A673 (cell line): ENCODE data around the gene ADAMTS6. TPM values are rescaled to one million over a fixed set of nuclear protein-coding genes. Genes with fewer than 3 reads are reported as not detected.

Experiments used
- BruUV-seq: library from RNA; stranded (reverse); fragments of 400-500 nt; replicated peaks from 2 replicates; lab custom pipeline; 2021; lab: Mats Ljungman, UMichigan
- CTCF ChIA-PET: fragments of 300-600 bp; sonication (Branson Sonifier 250); formaldehyde crosslinking; loops from one replicate; lab custom pipeline; 2022; ENCODE audit warnings: antibody characterized with exemption; lab: Charles Lee
- POLR2A ChIA-PET: fragments of 300-600 bp; sonication (Branson Sonifier 250); formaldehyde crosslinking; loops from one replicate; lab custom pipeline; 2022; ENCODE audit warnings: antibody characterized with exemption; ENCODE audit not compliant: low non-redundant PET; lab: Charles Lee
- DNase-seq: peaks from one replicate; pipeline ENCODE4 v3.0.0-alpha.2; 2015; ENCODE audit warnings: low spot score
- H3K27ac ChIP-seq: fragments of 200-600 bp; sonication (generic); 2 replicates; pipeline ENCODE4 v1.5.1; 2016; ENCODE audit warnings: mixed run types, low read depth, mild to moderate bottlenecking, mixed read lengths, antibody characterized with exemption, low read length; ENCODE audit not compliant: poor library complexity, severe bottlenecking
- H3K27me3 ChIP-seq: fragments of 200-600 bp; sonication (generic); replicated peaks from 2 replicates; pipeline ENCODE4 v1.6.1; 2017; ENCODE audit warnings: mixed run types, low read depth, mild to moderate bottlenecking, mixed read lengths, antibody characterized with exemption, low read length; ENCODE audit not compliant: insufficient read depth, poor library complexity
- H3K36me3 ChIP-seq: fragments of 200-600 bp; sonication (generic); 2 replicates; pipeline ENCODE4 v1.6.1; 2016; ENCODE audit warnings: mixed run types, mild to moderate bottlenecking, mixed read lengths, antibody characterized with exemption, low read length; ENCODE audit not compliant: insufficient read depth, poor library complexity, severe bottlenecking
- H3K4me1 ChIP-seq: fragments of 200-600 bp; sonication (generic); 2 replicates; pipeline ENCODE4 v1.6.1; 2017; ENCODE audit warnings: mixed run types, mild to moderate bottlenecking, mixed read lengths, antibody characterized with exemption, low read length; ENCODE audit not compliant: insufficient read depth, poor library complexity, severe bottlenecking
- H3K4me3 ChIP-seq: fragments of 200-600 bp; sonication (generic); 2 replicates; pipeline ENCODE4 v1.5.1; 2016; ENCODE audit warnings: low read depth, mixed run types, mild to moderate bottlenecking, mixed read lengths, low read length; ENCODE audit not compliant: poor library complexity, severe bottlenecking
- H3K9me3 ChIP-seq: fragments of 200-600 bp; sonication (generic); 2 replicates; pipeline ENCODE4 v1.6.1; 2016; ENCODE audit warnings: mixed run types, low read depth, mild to moderate bottlenecking, mixed read lengths, antibody characterized with exemption, low read length; ENCODE audit not compliant: poor library complexity, severe bottlenecking
- CTCF ChIP-seq: fragments of 300-800, 200-600 bp; sonication (generic); conservative IDR thresholded peaks from 2 replicates; pipeline ENCODE4 v1.5.1; 2017; ENCODE audit warnings: low read depth, mild to moderate bottlenecking, antibody characterized with exemption, low read length, moderate library complexity, mixed read lengths
- EZH2 ChIP-seq: fragments of 200-600 bp; sonication (generic); IDR thresholded peaks from 2 replicates; pipeline ENCODE4 v1.6.1; 2017; ENCODE audit warnings: borderline replicate concordance, low read depth, mild to moderate bottlenecking, mixed read lengths, antibody characterized with exemption, low read length; ENCODE audit not compliant: poor library complexity, severe bottlenecking
- intact Hi-C: fragments of 100-400 bp; cut with micrococcal nuclease; formaldehyde crosslinking; loops from one replicate; pipeline ENCODE4 v1.10.0; 2022; ENCODE audit not compliant: unreplicated experiment
- total RNA-seq: library from RNA; stranded (reverse); gene quantifications from 2 replicates; pipeline ENCODE4 v1.2.3, GENCODE V29; 2021

Gene ADAMTS6
- total RNA-seq, 1 experiment from 2014 or later = 2.6 TPM

- H3K4me3 ChIP-seq = no peak overlapping the region
- BruUV-seq = no TSS peak
- H3K4me1 ChIP-seq = no peaks in the 10 kb centered on the region
- ChIA-PET POLR2A (no interaction called here), CTCF (no interaction called here)
- H3K36me3 ChIP-seq = no peaks in the 10 kb centered on the region
- TF ChIP-seq EZH2 (no peak), CTCF (no peak)
- no peaks in the 10 kb centered on the region for H3K9me3 ChIP-seq
- H3K27me3 ChIP-seq = no peaks in the 10 kb centered on the region
- no peak overlapping the region for H3K27ac ChIP-seq
- intact Hi-C loops = no loop called here
- DNase-seq = no peak
Observed at GRCh38 chr5:65192331-65192730, 289.4 kb downstream of the ADAMTS6 start.

GRCh38 chr5:65191554-65192135, 290.1 kb downstream of the ADAMTS6 start:
- no peaks in the 10 kb centered on the region for H3K36me3 ChIP-seq
- ChIA-PET CTCF (interaction anchor here (0.6 kb wide), 1 partner anchor 19 kb away, joined by 6 read pairs; no protein-coding TSS in a partner anchor), POLR2A (no interaction called here)
- no TSS peak for BruUV-seq
- DNase-seq = no peak
- TF ChIP-seq CTCF (no peak), EZH2 (no peak)
- H3K4me1 ChIP-seq = no peaks in the 10 kb centered on the region
- H3K27me3 ChIP-seq = no peaks in the 10 kb centered on the region
- no peak overlapping the region for H3K27ac ChIP-seq
- intact Hi-C loops = no loop called here
- H3K4me3 ChIP-seq = no peak overlapping the region
- no peaks in the 10 kb centered on the region for H3K9me3 ChIP-seq

GRCh38 chr5:65190328-65191053, 291.2 kb downstream of the ADAMTS6 start:
- no peaks in the 10 kb centered on the region for H3K9me3 ChIP-seq
- H3K4me1 ChIP-seq = no peaks in the 10 kb centered on the region
- POLR2A ChIA-PET = no interaction called here
- CTCF ChIA-PET = no interaction called here
- no peak overlapping the region for H3K4me3 ChIP-seq
- no peak overlapping the region for H3K27ac ChIP-seq
- DNase-seq = no peak
- H3K27me3 ChIP-seq = no peaks in the 10 kb centered on the region
- intact Hi-C loops = no loop called here
- BruUV-seq = no TSS peak
- H3K36me3 ChIP-seq = no peaks in the 10 kb centered on the region
- TF ChIP-seq EZH2 = no peak
